Activated CD8-positive, alpha-beta T cell treated with anti-CD3 and anti-CD28 coated beads, Interleukin-2, amount 10 ng/mL, durations not matched to agents 7 days and 5 days (primary cell): Measurements from ENCODE around the gene FOLR1. TPM values are rescaled to one million over a fixed set of nuclear protein-coding genes. Genes with fewer than 3 reads are reported as not detected.
"Not testable (repeated sequence)": the region's sequence is repeated elsewhere in the genome, so short reads cannot be mapped to it uniquely, and the experiment has no call there.

Experiments
- ATAC-seq: fragments of 150-1000 bp; cut with Tn5 transposase; one replicate; pipeline ENCODE4 v1.10.0; 2021; ENCODE audit warnings: moderate library complexity
- CTCF ChIA-PET: fragments of 350-600 bp; sonication (Branson Sonifier 250); formaldehyde crosslinking; loops from one replicate; lab custom pipeline; 2021; ENCODE audit warnings: antibody characterized with exemption; lab: Charles Lee
- POLR2A ChIA-PET: fragments of 350-600 bp; sonication (Branson Sonifier 250); formaldehyde crosslinking; loops from one replicate; lab custom pipeline; 2021; ENCODE audit warnings: antibody characterized with exemption; lab: Charles Lee
- DNase-seq: peaks from one replicate; pipeline ENCODE4 v3.0.0-alpha.2; 2020
- H3K27ac Mint-ChIP-seq: one replicate; pipeline ENCODE4 v1.8.0; 2021; ENCODE audit warnings: mild to moderate bottlenecking, mixed read lengths
- H3K27me3 Mint-ChIP-seq: one replicate; pipeline ENCODE4 v1.8.0; 2021; ENCODE audit warnings: low read depth, mixed read lengths
- H3K36me3 Mint-ChIP-seq: one replicate; pipeline ENCODE4 v1.8.0; 2021; ENCODE audit warnings: low read depth, mixed read lengths
- H3K4me1 Mint-ChIP-seq: one replicate; pipeline ENCODE4 v1.8.0; 2021; ENCODE audit warnings: low read depth, mixed read lengths
- H3K4me3 Mint-ChIP-seq: one replicate; pipeline ENCODE4 v1.8.0; 2021; ENCODE audit warnings: mild to moderate bottlenecking, mixed read lengths
- H3K9me3 Mint-ChIP-seq: one replicate; pipeline ENCODE4 v1.8.0; 2022; ENCODE audit warnings: mixed read lengths; ENCODE audit not compliant: insufficient read depth
- total RNA-seq, 2 experiments: library from RNA; stranded (reverse); gene quantifications; one replicate each; pipeline ENCODE4 v1.2.3, GENCODE V29; 2021

Gene FOLR1
- not detected for total RNA-seq

- Mint-ChIP-seq H3K4me1 (no peaks in the 10 kb centered on the region), H3K27ac (no peak within 1 kb of the TSS), H3K4me3 (no peak within 1 kb of the TSS), H3K9me3 (no peaks in the 10 kb centered on the region), H3K27me3 (peaks cover 3% of the 10 kb centered on the region), H3K36me3 (no peaks in the 10 kb centered on the region)
- ChIA-PET POLR2A (no interaction called here), CTCF (no interaction called here)
- DNase-seq (no peak), ATAC-seq (no peak)
Observed at GRCh38 chr11:72191961-72192381, at the start of gene FOLR1. TSS of gene FOLR1 (plus strand) at chr11:72192140. CDS start at chr11:72192174, 34 bp downstream.

GRCh38 chr11:72142543-72142942, 49.4 kb upstream of the FOLR1 start:
- POLR2A ChIA-PET, ATAC-seq, H3K27me3 Mint-ChIP-seq, DNase-seq, H3K36me3 Mint-ChIP-seq, H3K9me3 Mint-ChIP-seq, H3K4me3 Mint-ChIP-seq, H3K27ac Mint-ChIP-seq: not testable (repeated sequence)
- peaks cover 26% of the 10 kb centered on the region for H3K4me1 Mint-ChIP-seq
- CTCF ChIA-PET: interaction anchor here (1.3 to 3.6 kb wide), 9 partner anchors 13 to 118 kb away, joined by 3 to 82 read pairs (median 17); partner anchors contain the start of gene ANAPC15

- Mint-ChIP-seq H3K9me3 (no peaks in the 10 kb centered on the region), H3K36me3 (no peaks in the 10 kb centered on the region), H3K4me1 (peaks cover 24% of the 10 kb centered on the region), H3K27me3 (peaks cover 8% of the 10 kb centered on the region), H3K4me3 (no peak overlapping the region), H3K27ac (no peak overlapping the region)
- no peak for ATAC-seq
- ChIA-PET POLR2A (interaction anchor here (1.8 to 2.5 kb wide), 2 partner anchors 32 to 120 kb away, joined by 7 to 10 read pairs; partner anchors contain the start of gene ANAPC15), CTCF (interaction anchor here (1.0 to 3.6 kb wide), 34 partner anchors 10 to 304 kb away, joined by 3 to 82 read pairs (median 9); partner anchors contain the start of genes ANAPC15, FOLR3 and LAMTOR1)
- DNase-seq: no peak
Observed at GRCh38 chr11:72144807-72145565, 47.0 kb upstream of the FOLR1 start.

GRCh38 chr11:72146625-72147024, 45.3 kb upstream of the FOLR1 start:
- Mint-ChIP-seq H3K27me3 (peaks cover 10% of the 10 kb centered on the region), H3K4me3 (no peak overlapping the region), H3K9me3 (no peaks in the 10 kb centered on the region), H3K27ac (no peak overlapping the region), H3K4me1 (peaks cover 11% of the 10 kb centered on the region), H3K36me3 (no peaks in the 10 kb centered on the region)
- ATAC-seq (no peak), DNase-seq (no peak)
- ChIA-PET POLR2A (interaction anchor here (1.4 kb wide), 1 partner anchor 8 kb away, joined by 4 read pairs; no protein-coding TSS in a partner anchor), CTCF (interaction anchor here (1.4 kb wide), 1 partner anchor 284 kb away, joined by 3 read pairs; no protein-coding TSS in a partner anchor)

GRCh38 chr11:72150882-72151281, 41.1 kb upstream of the FOLR1 start:
- H3K27ac Mint-ChIP-seq: no peak overlapping the region
- H3K36me3 Mint-ChIP-seq: no peaks in the 10 kb centered on the region
- no peaks in the 10 kb centered on the region for H3K4me1 Mint-ChIP-seq
- peaks cover 16% of the 10 kb centered on the region for H3K27me3 Mint-ChIP-seq
- DNase-seq: no peak
- H3K4me3 Mint-ChIP-seq: no peak overlapping the region
- CTCF ChIA-PET: interaction anchor here (1.1 to 2.0 kb wide), 2 partner anchors 60 to 126 kb away, joined by 4 read pairs; no protein-coding TSS in a partner anchor
- POLR2A ChIA-PET: no interaction called here
- H3K9me3 Mint-ChIP-seq: no peaks in the 10 kb centered on the region
- no peak for ATAC-seq

- DNase-seq, H3K9me3 Mint-ChIP-seq, H3K4me3 Mint-ChIP-seq, H3K4me1 Mint-ChIP-seq, POLR2A ChIA-PET, H3K27ac Mint-ChIP-seq, ATAC-seq, H3K27me3 Mint-ChIP-seq, H3K36me3 Mint-ChIP-seq: not testable (repeated sequence)
- CTCF ChIA-PET: interaction anchor here (0.7 to 4.6 kb wide), 7 partner anchors 10 to 294 kb away, joined by 3 to 36 read pairs (median 4); no protein-coding TSS in a partner anchor
Observed at GRCh38 chr11:72153874-72154273, 38.1 kb upstream of the FOLR1 start.

- Mint-ChIP-seq H3K27me3 (peaks cover 11% of the 10 kb centered on the region), H3K4me3 (no peak overlapping the region), H3K9me3 (no peaks in the 10 kb centered on the region), H3K27ac (no peak overlapping the region), H3K36me3 (no peaks in the 10 kb centered on the region), H3K4me1 (no peaks in the 10 kb centered on the region)
- ChIA-PET CTCF (interaction anchor here (1.2 to 4.6 kb wide), 4 partner anchors 11 to 130 kb away, joined by 3 to 36 read pairs (median 8); no protein-coding TSS in a partner anchor), POLR2A (interaction anchor here (0.7 kb wide), 1 partner anchor 60 kb away, joined by 3 read pairs; no protein-coding TSS in a partner anchor)
- DNase-seq: no peak
- ATAC-seq: no peak
Observed at GRCh38 chr11:72154816-72155215, 37.1 kb upstream of the FOLR1 start.

- ATAC-seq (no peak), DNase-seq (no peak)
- Mint-ChIP-seq H3K9me3 (no peaks in the 10 kb centered on the region), H3K4me3 (no peak overlapping the region), H3K27ac (no peak overlapping the region), H3K4me1 (no peaks in the 10 kb centered on the region), H3K36me3 (no peaks in the 10 kb centered on the region), H3K27me3 (peaks cover 18% of the 10 kb centered on the region)
- POLR2A ChIA-PET: no interaction called here
- CTCF ChIA-PET: interaction anchor here (2.5 to 4.6 kb wide), 2 partner anchors 12 to 131 kb away, joined by 7 to 36 read pairs; no protein-coding TSS in a partner anchor
Observed at GRCh38 chr11:72155751-72156150, 36.2 kb upstream of the FOLR1 start.

- ATAC-seq: no peak
- H3K27ac Mint-ChIP-seq: no peak overlapping the region
- DNase-seq: no peak
- peaks cover 18% of the 10 kb centered on the region for H3K27me3 Mint-ChIP-seq
- no peaks in the 10 kb centered on the region for H3K9me3 Mint-ChIP-seq
- H3K36me3 Mint-ChIP-seq: no peaks in the 10 kb centered on the region
- no peak overlapping the region for H3K4me3 Mint-ChIP-seq
- no peaks in the 10 kb centered on the region for H3K4me1 Mint-ChIP-seq
- ChIA-PET POLR2A (no interaction called here), CTCF (interaction anchor here (1.0 to 4.6 kb wide), 3 partner anchors 13 to 274 kb away, joined by 3 to 36 read pairs (median 7); no protein-coding TSS in a partner anchor)
Observed at GRCh38 chr11:72157131-72157530, 34.8 kb upstream of the FOLR1 start.

- ChIA-PET CTCF (interaction anchor here (1.1 to 3.1 kb wide), 2 partner anchors 16 to 311 kb away, joined by 3 to 18 read pairs; no protein-coding TSS in a partner anchor), POLR2A (no interaction called here)
- H3K27ac Mint-ChIP-seq: no peak overlapping the region
- ATAC-seq: no peak
- no peaks in the 10 kb centered on the region for H3K9me3 Mint-ChIP-seq
- H3K27me3 Mint-ChIP-seq: peaks cover 18% of the 10 kb centered on the region
- no peak overlapping the region for H3K4me3 Mint-ChIP-seq
- no peak for DNase-seq
- H3K4me1 Mint-ChIP-seq: no peaks in the 10 kb centered on the region
- H3K36me3 Mint-ChIP-seq: no peaks in the 10 kb centered on the region
Observed at GRCh38 chr11:72160319-72160718, 31.6 kb upstream of the FOLR1 start.

GRCh38 chr11:72162891-72163492, 28.9 kb upstream of the FOLR1 start:
- Mint-ChIP-seq H3K27ac (no peak overlapping the region), H3K4me1 (no peaks in the 10 kb centered on the region), H3K27me3 (peaks cover 18% of the 10 kb centered on the region), H3K36me3 (no peaks in the 10 kb centered on the region), H3K4me3 (no peak overlapping the region), H3K9me3 (no peaks in the 10 kb centered on the region)
- DNase-seq (no peak), ATAC-seq (no peak)
- ChIA-PET CTCF (no interaction called here), POLR2A (no interaction called here)
